Choroid plexus epithelial cell (primary cell): ENCODE data around the gene WASF3.

Experiments used
- DNase-seq: peaks from one replicate; pipeline ENCODE4 v3.0.0-alpha.2; 2010; ENCODE audit warnings: low read depth
- H3K4me3 ChIP-seq: 2 replicates; pipeline ENCODE4 v1.5.1; 2011; ENCODE audit warnings: low read depth, mild to moderate bottlenecking, control low read depth, low read length, moderate library complexity
- TF ChIP-seq, protein P1 (sequence below): conservative IDR thresholded peaks from 2 replicates; pipeline ENCODE4 v1.5.1; 2011; ENCODE audit warnings: low read depth, mild to moderate bottlenecking, control low read depth, inconsistent platforms, low read length, moderate library complexity

The WASF3 gene

DNA sequence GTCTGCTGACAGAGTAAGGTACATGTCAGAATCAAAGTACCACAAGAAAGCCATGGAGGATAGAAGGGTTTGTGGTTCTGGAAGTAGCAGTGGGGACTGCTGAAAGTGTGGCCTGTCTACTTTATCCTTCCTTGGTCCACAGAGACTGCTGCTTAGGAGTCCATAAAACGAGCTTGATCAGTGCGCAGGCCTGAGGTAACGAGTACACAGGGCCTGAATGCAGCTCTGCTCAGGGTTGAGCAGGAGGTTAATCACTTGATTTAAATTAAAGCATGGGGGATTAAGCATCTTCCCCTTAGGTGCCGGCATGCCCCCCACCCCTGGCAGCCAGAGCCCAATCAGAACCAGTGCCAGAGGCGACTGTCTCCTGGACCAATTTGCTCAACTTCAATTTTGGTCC lies 34.9 kb upstream of the WASF3 start:
- TF ChIP-seq, protein P1, sequence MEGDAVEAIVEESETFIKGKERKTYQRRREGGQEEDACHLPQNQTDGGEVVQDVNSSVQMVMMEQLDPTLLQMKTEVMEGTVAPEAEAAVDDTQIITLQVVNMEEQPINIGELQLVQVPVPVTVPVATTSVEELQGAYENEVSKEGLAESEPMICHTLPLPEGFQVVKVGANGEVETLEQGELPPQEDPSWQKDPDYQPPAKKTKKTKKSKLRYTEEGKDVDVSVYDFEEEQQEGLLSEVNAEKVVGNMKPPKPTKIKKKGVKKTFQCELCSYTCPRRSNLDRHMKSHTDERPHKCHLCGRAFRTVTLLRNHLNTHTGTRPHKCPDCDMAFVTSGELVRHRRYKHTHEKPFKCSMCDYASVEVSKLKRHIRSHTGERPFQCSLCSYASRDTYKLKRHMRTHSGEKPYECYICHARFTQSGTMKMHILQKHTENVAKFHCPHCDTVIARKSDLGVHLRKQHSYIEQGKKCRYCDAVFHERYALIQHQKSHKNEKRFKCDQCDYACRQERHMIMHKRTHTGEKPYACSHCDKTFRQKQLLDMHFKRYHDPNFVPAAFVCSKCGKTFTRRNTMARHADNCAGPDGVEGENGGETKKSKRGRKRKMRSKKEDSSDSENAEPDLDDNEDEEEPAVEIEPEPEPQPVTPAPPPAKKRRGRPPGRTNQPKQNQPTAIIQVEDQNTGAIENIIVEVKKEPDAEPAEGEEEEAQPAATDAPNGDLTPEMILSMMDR: no peak
- no peak for DNase-seq
- H3K4me3 ChIP-seq: no peak overlapping the region

DNA sequence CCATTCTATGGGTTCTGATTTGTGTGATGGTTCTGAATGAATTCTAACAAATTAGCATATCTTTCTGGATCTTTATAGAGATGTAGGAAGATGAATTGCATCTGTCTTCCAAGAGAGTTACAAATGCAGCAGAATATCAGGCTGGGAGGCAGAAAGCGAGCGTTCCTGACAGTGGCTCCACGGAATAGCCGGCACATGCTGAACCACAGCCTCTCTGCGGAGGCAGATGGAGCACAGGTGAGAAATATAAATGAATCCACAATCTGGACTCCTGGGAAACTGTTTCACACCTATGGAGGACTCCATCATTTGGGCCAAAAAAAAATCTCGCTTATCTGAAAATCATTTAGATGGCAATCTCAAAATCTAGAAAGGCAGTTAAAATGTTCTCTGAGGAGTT lies 34.5 kb upstream of the WASF3 start:
- no peak for DNase-seq
- TF ChIP-seq, protein P1: no peak
- no peak overlapping the region for H3K4me3 ChIP-seq

DNA sequence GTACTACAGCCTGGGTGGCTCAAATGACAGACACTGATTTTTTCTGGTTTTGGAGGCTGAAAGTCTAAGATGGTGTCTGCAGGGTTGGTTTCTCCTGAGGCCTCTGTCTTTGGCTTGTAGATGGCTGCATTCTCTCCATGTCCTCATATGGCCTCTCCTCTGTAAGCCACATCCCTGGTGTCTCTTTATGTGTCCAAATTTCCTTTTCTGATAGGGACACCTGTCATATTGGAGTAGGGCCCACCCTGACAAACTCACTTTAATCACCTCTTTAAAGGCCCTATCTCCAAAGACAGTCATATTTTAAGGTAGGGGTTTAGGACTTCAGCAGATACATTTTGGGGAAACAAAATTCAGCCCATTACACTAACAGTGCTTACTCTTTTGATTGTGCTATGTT lies 32.0 kb upstream of the WASF3 start:
- TF ChIP-seq, protein P1: no peak
- no peak for DNase-seq
- no peak overlapping the region for H3K4me3 ChIP-seq

DNA sequence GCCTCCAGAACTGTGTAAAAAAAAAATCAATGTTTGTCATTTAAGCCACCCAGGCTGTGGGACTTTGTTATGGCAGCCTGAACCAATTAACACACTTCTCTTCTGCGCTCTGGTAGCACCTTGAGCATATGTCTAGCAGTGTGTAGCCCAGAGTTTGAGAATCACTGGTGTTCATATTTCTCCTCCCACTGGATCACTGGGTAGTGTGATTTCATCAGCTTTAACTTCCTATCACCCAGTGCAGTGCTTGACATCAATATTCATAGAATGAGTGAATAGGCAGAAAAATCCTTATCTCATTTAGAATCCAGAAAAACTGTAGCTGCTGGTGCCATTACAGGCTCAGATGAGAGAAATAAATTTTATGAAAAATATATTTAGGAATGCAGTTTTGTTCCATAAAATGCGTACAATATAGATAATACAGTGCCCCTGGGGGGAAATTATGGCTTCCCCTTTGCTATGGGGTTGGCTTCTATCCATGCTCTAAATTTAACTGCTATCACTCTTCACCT lies 30.7 kb upstream of the WASF3 start:
- TF ChIP-seq, protein P1: no peak
- no peak overlapping the region for H3K4me3 ChIP-seq
- DNase-seq: no peak

DNA sequence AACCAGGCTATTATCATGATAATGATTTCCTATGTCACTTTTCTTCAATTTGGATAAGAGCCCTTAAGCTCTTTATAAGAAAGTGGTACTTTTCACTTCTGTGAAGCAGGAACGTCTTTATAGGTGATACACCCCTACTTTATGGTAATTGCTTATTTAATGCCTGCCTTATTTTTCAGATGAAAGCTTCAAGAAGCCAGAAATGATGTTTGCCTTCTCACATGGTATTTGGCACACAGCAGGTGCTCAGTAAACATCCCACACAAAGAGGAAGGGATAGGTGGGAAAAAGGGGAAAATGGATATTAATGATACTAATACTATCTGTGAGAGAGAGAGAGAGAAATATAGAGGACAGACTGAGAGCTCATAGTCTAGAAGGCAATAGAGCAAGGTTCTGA lies 29.0 kb upstream of the WASF3 start:
- no peak overlapping the region for H3K4me3 ChIP-seq
- TF ChIP-seq, protein P1: no peak
- no peak for DNase-seq

DNA sequence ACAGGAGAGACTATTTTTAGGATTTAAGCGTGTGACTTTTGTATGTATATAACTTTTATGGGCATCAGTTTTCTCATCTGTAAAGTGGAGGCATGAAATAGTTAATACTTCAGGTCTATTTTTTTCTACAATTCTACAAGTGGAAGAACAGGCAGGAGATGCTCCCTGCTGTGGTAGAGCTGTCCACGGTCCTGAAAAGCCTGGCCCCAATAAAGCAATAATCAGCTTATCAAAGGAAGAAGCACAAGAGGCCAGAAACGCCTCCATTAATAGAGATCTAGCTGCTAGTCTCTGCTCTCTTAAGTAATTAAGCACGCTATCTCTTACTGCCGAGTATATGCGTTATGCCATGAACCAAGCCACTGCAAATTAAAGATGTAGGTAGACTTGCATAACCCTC lies 28.0 kb upstream of the WASF3 start:
- H3K4me3 ChIP-seq: no peak overlapping the region
- TF ChIP-seq, protein P1: no peak
- peak; percentile 83 for DNase-seq

DNA sequence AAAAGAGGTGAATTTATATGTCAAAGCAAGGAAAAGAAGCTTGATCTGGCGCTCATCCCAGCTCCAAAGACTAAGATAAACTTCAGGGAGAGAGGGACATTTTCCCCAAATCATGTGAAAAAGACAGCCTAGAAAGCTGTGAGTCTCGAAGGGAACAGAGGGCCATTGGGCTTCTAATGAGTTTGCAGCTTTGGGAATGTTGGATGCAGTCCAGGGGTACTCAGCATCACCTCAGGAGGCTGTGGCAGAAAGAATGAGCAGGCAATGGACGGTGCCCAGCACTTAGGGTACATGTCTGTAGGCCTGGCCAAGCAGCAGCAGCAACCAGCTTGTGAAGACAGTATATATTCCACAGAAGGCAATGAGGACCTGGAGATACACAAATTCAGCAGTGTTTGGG lies 25.7 kb upstream of the WASF3 start:
- no peak overlapping the region for H3K4me3 ChIP-seq
- TF ChIP-seq, protein P1: no peak

More for the DNA sequence above, 25.7 kb upstream of the WASF3 start:
- no peak for DNase-seq
